ENCODE measurements around the gene ART1.

The ART1 gene

GRCh38 chr11:3712274-3712673 is 67.3 kb downstream of the ART1 start:
- no peak for DNase-seq (ENCODE audit: low read depth in 1 of 2, low spot score in 1 of 2)

Data from activated T-helper 1 cell treated with anti-CD3 and anti-CD28 coated beads, Interleukin-2, amount 50 U/mL, for 16 hours (primary cell).